H1 (cell line): ENCODE measurements around the gene KLB. TPM values are rescaled to one million over a fixed set of nuclear protein-coding genes. Genes with fewer than 3 reads are reported as not detected.

Experiments
- CHD7 ChIP-seq: fragments of 300-600 bp; sonication (generic); IDR thresholded peaks from 2 replicates; pipeline ENCODE4 v1.7.1; 2012; ENCODE audit warnings: low read length, moderate library complexity, mild to moderate bottlenecking, inconsistent platforms; ENCODE audit not compliant: insufficient replicate concordance
- polyA plus RNA-seq, 7 experiments: library from polyadenylated mRNA; depleted of rRNA in 3 of 7; stranded (reverse) in 5 of 7; unstranded in 2 of 7; fragments of >200 nt in 5 of 7; fragments of 200-250 nt in 2 of 7; gene quantifications; 1 replicate in 5 of 7; 2 replicates in 1 of 7; 4 replicates in 1 of 7; pipeline versions ENCODE4 v1.2.1 to v1.2.3, GENCODE V29; 2011 to 2013; ENCODE audit warnings: missing spikeins in 2 of 7, mixed read lengths in 2 of 7
- total RNA-seq: library from RNA; stranded (reverse); fragmentation: NEBNext Ultra II Directional; extraction: Animal tissue kit (Norgen Biotek cat#: 25700); gene quantifications from 2 replicates; pipeline ENCODE4 v1.2.1, GENCODE V29; 2021

The KLB gene
- total and polyA plus RNA-seq, 2 of the 8 experiments (the other 6 are each of a cell fraction or from before 2014, with no cell fraction given) = 0.03 TPM; not detected in 1

- TF ChIP-seq CHD7 = no peak
Observed at GRCh38 chr4:39415678-39416283, 9.1 kb downstream of the KLB start (continued).
